SK-N-SH (cell line): ENCODE measurements around the gene ZNF334. TPM values are rescaled to one million over a fixed set of nuclear protein-coding genes. Genes with fewer than 3 reads are reported as not detected.

Experiments
- CTCF ChIA-PET: fragments of 300-600, 350-600 bp; formaldehyde crosslinking; extraction: SDS; loops from one replicate; lab custom pipeline; 2021; lab: Yijun Ruan, JAX
- POLR2A ChIA-PET: fragments of 350-600 bp; sonication (Branson Sonifier 250); formaldehyde crosslinking; extraction: SDS; loops from one replicate; lab custom pipeline; 2020; ENCODE audit warnings: antibody characterized with exemption, inconsistent platforms; lab: Yijun Ruan, JAX
- DNase-seq: peaks from one replicate; pipeline ENCODE4 v3.0.0; 2012
- H2AFZ ChIP-seq: fragments of 200-600 bp; sonication (generic); 2 replicates; pipeline ENCODE4 v1.8.1; 2016; ENCODE audit warnings: antibody characterized with exemption, mild to moderate bottlenecking, low read depth
- H3F3A ChIP-seq: fragments of 200-600 bp; sonication (generic); replicated peaks from 2 replicates; pipeline ENCODE3; 2016; ENCODE audit warnings: antibody characterized with exemption, mild to moderate bottlenecking; ENCODE audit not compliant: insufficient read depth
- H3K27ac ChIP-seq, 2 experiments: fragments of 200-500 bp in 1 of 2; fragments of 200-600 bp in 1 of 2; sonication (Bioruptor generic) in 1 of 2; sonication (generic), shearing (Covaris generic) in 1 of 2; 2 replicates each; pipeline versions ENCODE4 v1.5.1 to v1.6.1; 2014 to 2016; ENCODE audit warnings: low read depth in 2 of 2, inconsistent platforms in 1 of 2, low read length in 1 of 2, mild to moderate bottlenecking in 1 of 2, mixed read lengths in 1 of 2
- H3K27me3 ChIP-seq: fragments of 200-600 bp; sonication (generic), shearing (Covaris generic); 2 replicates; pipeline ENCODE4 v1.6.1; 2016; ENCODE audit warnings: mixed run types; ENCODE audit not compliant: insufficient read depth
- H3K36me3 ChIP-seq, 2 experiments: fragments of 200-500 bp in 1 of 2; fragments of 200-600 bp in 1 of 2; sonication (Bioruptor generic) in 1 of 2; sonication (generic) in 1 of 2; replicated peaks in 1 of 2; 2 replicates each; pipeline versions ENCODE3 to v1.5.1; 2014 to 2016; ENCODE audit warnings: low read length in 1 of 2, mild to moderate bottlenecking in 1 of 2; ENCODE audit not compliant: insufficient read depth in 2 of 2, control insufficient read depth in 1 of 2
- H3K4me1 ChIP-seq, 2 experiments: fragments of 200-500 bp in 1 of 2; fragments of 200-600 bp in 1 of 2; sonication (Bioruptor generic) in 1 of 2; sonication (generic), shearing (Covaris generic) in 1 of 2; 2 replicates each; pipeline versions ENCODE4 v1.5.1 to v1.6.1; 2014 to 2016; ENCODE audit warnings: low read depth in 1 of 2, low read length in 1 of 2, mixed run types in 1 of 2; ENCODE audit not compliant: insufficient read depth in 2 of 2, control insufficient read depth in 1 of 2
- H3K4me2 ChIP-seq: fragments of 200-600 bp; sonication (generic), shearing (Covaris generic); 2 replicates; pipeline ENCODE4 v1.6.1; 2017; ENCODE audit warnings: mixed run types
- H3K4me3 ChIP-seq, 2 experiments: fragments of 200-500 bp in 1 of 2; fragments of 200-600 bp in 1 of 2; sonication (Bioruptor generic) in 1 of 2; sonication (generic), shearing (Covaris generic) in 1 of 2; 2 replicates each; pipeline versions ENCODE4 v1.5.1 to v1.8.1; 2014 to 2016; ENCODE audit warnings: low read depth in 2 of 2, inconsistent platforms in 1 of 2, low read length in 1 of 2, mild to moderate bottlenecking in 1 of 2, mixed read lengths in 1 of 2, moderate library complexity in 1 of 2
- H3K79me2 ChIP-seq: fragments of 200-600 bp; sonication (generic); 2 replicates; pipeline ENCODE4 v1.8.1; 2017; ENCODE audit warnings: mild to moderate bottlenecking; ENCODE audit not compliant: insufficient read depth
- H3K9ac ChIP-seq: fragments of 200-600 bp; sonication (generic); 2 replicates; pipeline ENCODE4 v1.6.1; 2017; ENCODE audit warnings: mixed run types
- H3K9me2 ChIP-seq: fragments of 200-600 bp; sonication (generic); 2 replicates; pipeline ENCODE4 v1.6.1; 2017; ENCODE audit warnings: mixed run types
- H3K9me3 ChIP-seq: fragments of 200-600 bp; sonication (generic); 2 replicates; pipeline ENCODE4 v1.6.1; 2017; ENCODE audit warnings: mixed run types, mild to moderate bottlenecking, moderate library complexity
- H4K20me1 ChIP-seq: fragments of 200-600 bp; sonication (generic); 2 replicates; pipeline ENCODE4 v1.6.1; 2017; ENCODE audit warnings: mild to moderate bottlenecking, mixed run types; ENCODE audit not compliant: insufficient read depth
- CHD2 ChIP-seq: fragments of 150-350 bp; IDR thresholded peaks from 2 replicates; pipeline ENCODE4 v1.6.1; 2018; ENCODE audit warnings: low read length; ENCODE audit not compliant: partially characterized antibody
- EP300 ChIP-seq, 2 experiments: IDR thresholded peaks; 2 replicates each; pipeline versions ENCODE4 v1.4.0 to v1.6.1; 2012; ENCODE audit warnings: borderline replicate concordance in 1 of 2, low read depth in 1 of 2, low read length in 1 of 2
- EZH2phosphoT487 ChIP-seq: fragments of 200-600 bp; sonication (generic); IDR thresholded peaks from 2 replicates; pipeline ENCODE4 v1.6.1; 2017; ENCODE audit warnings: low read depth, mixed run types, mild to moderate bottlenecking, antibody characterized with exemption, moderate library complexity, borderline replicate concordance
- FOSL2 ChIP-seq: IDR thresholded peaks from 2 replicates; pipeline ENCODE4 v1.4.0; 2012; ENCODE audit warnings: low read depth, mild to moderate bottlenecking, moderate library complexity, borderline replicate concordance
- FOXJ3 ChIP-seq: sonication (generic); formaldehyde crosslinking; IDR thresholded peaks from 2 replicates; pipeline ENCODE4 v1.5.1; 2020; ENCODE audit warnings: mild to moderate bottlenecking, missing genetic modification reagents
- GATA2 ChIP-seq: sonication (generic); formaldehyde crosslinking; IDR thresholded peaks from 2 replicates; pipeline ENCODE4 v1.5.0; 2020; ENCODE audit warnings: mild to moderate bottlenecking, missing genetic modification reagents
- JUND ChIP-seq: IDR thresholded peaks from 2 replicates; pipeline ENCODE4 v1.4.0; 2012
- NFIC ChIP-seq: IDR thresholded peaks from 2 replicates; pipeline ENCODE4 v1.4.0; 2012; ENCODE audit warnings: borderline replicate concordance
- NRF1 ChIP-seq: IDR thresholded peaks from 2 replicates; pipeline ENCODE4 v1.6.1; 2012; ENCODE audit warnings: low read depth, mild to moderate bottlenecking, low read length
- RCOR1 ChIP-seq: fragments of 150-350 bp; IDR thresholded peaks from 2 replicates; pipeline ENCODE4 v1.6.1; 2017; ENCODE audit warnings: antibody characterized with exemption, low read length
- RXRA ChIP-seq: IDR thresholded peaks from 2 replicates; pipeline ENCODE4 v1.4.0; 2012; ENCODE audit warnings: low read depth, mild to moderate bottlenecking, borderline replicate concordance
- SIN3A ChIP-seq: IDR thresholded peaks from 2 replicates; pipeline ENCODE4 v1.6.1; 2012; ENCODE audit warnings: low read depth, mild to moderate bottlenecking, low read length, moderate library complexity, borderline replicate concordance
- SMC3 ChIP-seq: IDR thresholded peaks from 2 replicates; pipeline ENCODE4 v1.6.1; 2012; ENCODE audit warnings: low read depth, low read length, improper control_type of control experiment
- whole genome bisulfite sequencing: methylation state at CpG from one replicate; pipeline ENCODE4 v1.1.6; 2017; ENCODE audit warnings: low lambda C conversion rate; 5-methylcytosine and 5-hydroxymethylcytosine counted together
- polyA plus RNA-seq, 3 experiments: library from polyadenylated mRNA; depleted of rRNA; stranded (reverse); fragments of >200 nt; gene quantifications; 2 replicates each; pipeline ENCODE4 v1.2.3, GENCODE V29; 2012
- TF ChIP-seq, protein P1 (sequence below): IDR thresholded peaks from 2 replicates; pipeline ENCODE4 v1.4.0; 2012; ENCODE audit warnings: low read depth, borderline replicate concordance
- TF ChIP-seq, protein P2 (sequence below): IDR thresholded peaks from 2 replicates; pipeline ENCODE4 v1.6.1; 2012; ENCODE audit warnings: mild to moderate bottlenecking, low read depth, low read length, moderate library complexity
- TF ChIP-seq, protein P3 (sequence below): fragments of 150-350 bp; IDR thresholded peaks from 2 replicates; pipeline ENCODE4 v1.6.1; 2017; ENCODE audit warnings: antibody characterized with exemption, low read length, low read depth, borderline replicate concordance
- TF ChIP-seq, protein P4 (sequence below): IDR thresholded peaks from 2 replicates; pipeline ENCODE4 v1.4.0; 2012; ENCODE audit warnings: low read depth, borderline replicate concordance
- TF ChIP-seq, protein P5 (sequence below): fragments of 200-600 bp; sonication (generic); IDR thresholded peaks from 2 replicates; pipeline ENCODE4 v1.6.1; 2017; ENCODE audit warnings: antibody characterized with exemption, mild to moderate bottlenecking, moderate library complexity
- TF ChIP-seq, protein P6 (sequence below): fragments of 150-350 bp; IDR thresholded peaks from 2 replicates; pipeline ENCODE4 v1.6.1; 2016; ENCODE audit warnings: mild to moderate bottlenecking, low read depth, low read length

Gene ZNF334
- polyA plus RNA-seq, 1 of the 3 experiments (the other 2 are of a cell fraction): 4.5 TPM

DNA sequence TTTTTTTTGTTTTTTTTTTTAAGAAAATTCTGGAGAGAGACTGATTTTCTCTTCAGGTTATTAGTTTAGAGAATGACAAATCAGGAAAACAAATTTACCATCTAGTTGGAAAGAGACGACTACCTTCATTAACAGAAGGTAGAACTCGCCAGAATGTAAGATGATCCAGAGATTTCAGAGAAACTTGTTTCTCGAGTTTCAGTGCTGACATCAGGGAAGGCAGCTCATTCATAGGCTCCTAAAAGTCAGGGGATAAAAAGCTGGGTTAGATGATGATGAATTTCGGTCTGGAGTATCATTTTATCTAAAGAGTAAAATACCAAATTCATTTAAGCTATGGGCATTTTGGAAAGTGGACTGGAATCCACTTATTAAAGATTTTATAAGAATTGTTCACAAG is 27.9 kb downstream of the ZNF334 start:
- no peaks in the 10 kb centered on the region for H3K27me3 ChIP-seq
- H3K9me2 ChIP-seq: no peaks in the 10 kb centered on the region
- no peak overlapping the region for H2AFZ ChIP-seq
- H3K4me1 ChIP-seq: no peaks in the 10 kb centered on the region
- H3K9ac ChIP-seq: no peak overlapping the region
- H3K9me3 ChIP-seq: no peaks in the 10 kb centered on the region
- DNase-seq: no peak
- H3K27ac ChIP-seq: no peak overlapping the region
- H3K4me3 ChIP-seq: no peak overlapping the region
- H3K79me2 ChIP-seq: no peaks in the 10 kb centered on the region
- H3K4me2 ChIP-seq: no peak overlapping the region
- WGBS: 22% methylated on average over 4 of the region's 4 CpGs
- POLR2A ChIA-PET: no interaction called here
- H4K20me1 ChIP-seq: no peaks in the 10 kb centered on the region
- H3F3A ChIP-seq: no peaks in the 10 kb centered on the region
- no peaks in the 10 kb centered on the region for H3K36me3 ChIP-seq
- TF ChIP-seq RCOR1 (no peak), NFIC (no peak), SIN3A (no peak), JUND (no peak), NRF1 (no peak), RXRA (no peak), FOXJ3 (CRISPR knock-in tag) (no peak), GATA2 (CRISPR knock-in tag) (no peak), SMC3 (no peak), EP300 (IDR thresholded peaks at IDR 0.05; ENCODE audit: borderline replicate concordance in 1 of 2, low read depth in 1 of 2, low read length in 1 of 2) (no peak), CHD2 (no peak), EZH2phosphoT487 (no peak), FOSL2 (no peak)
- TF ChIP-seq, protein P1, sequence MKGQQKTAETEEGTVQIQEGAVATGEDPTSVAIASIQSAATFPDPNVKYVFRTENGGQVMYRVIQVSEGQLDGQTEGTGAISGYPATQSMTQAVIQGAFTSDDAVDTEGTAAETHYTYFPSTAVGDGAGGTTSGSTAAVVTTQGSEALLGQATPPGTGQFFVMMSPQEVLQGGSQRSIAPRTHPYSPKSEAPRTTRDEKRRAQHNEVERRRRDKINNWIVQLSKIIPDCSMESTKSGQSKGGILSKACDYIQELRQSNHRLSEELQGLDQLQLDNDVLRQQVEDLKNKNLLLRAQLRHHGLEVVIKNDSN: no peak
- TF ChIP-seq, protein P2, sequence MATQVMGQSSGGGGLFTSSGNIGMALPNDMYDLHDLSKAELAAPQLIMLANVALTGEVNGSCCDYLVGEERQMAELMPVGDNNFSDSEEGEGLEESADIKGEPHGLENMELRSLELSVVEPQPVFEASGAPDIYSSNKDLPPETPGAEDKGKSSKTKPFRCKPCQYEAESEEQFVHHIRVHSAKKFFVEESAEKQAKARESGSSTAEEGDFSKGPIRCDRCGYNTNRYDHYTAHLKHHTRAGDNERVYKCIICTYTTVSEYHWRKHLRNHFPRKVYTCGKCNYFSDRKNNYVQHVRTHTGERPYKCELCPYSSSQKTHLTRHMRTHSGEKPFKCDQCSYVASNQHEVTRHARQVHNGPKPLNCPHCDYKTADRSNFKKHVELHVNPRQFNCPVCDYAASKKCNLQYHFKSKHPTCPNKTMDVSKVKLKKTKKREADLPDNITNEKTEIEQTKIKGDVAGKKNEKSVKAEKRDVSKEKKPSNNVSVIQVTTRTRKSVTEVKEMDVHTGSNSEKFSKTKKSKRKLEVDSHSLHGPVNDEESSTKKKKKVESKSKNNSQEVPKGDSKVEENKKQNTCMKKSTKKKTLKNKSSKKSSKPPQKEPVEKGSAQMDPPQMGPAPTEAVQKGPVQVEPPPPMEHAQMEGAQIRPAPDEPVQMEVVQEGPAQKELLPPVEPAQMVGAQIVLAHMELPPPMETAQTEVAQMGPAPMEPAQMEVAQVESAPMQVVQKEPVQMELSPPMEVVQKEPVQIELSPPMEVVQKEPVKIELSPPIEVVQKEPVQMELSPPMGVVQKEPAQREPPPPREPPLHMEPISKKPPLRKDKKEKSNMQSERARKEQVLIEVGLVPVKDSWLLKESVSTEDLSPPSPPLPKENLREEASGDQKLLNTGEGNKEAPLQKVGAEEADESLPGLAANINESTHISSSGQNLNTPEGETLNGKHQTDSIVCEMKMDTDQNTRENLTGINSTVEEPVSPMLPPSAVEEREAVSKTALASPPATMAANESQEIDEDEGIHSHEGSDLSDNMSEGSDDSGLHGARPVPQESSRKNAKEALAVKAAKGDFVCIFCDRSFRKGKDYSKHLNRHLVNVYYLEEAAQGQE: no peak
- TF ChIP-seq, protein P3, sequence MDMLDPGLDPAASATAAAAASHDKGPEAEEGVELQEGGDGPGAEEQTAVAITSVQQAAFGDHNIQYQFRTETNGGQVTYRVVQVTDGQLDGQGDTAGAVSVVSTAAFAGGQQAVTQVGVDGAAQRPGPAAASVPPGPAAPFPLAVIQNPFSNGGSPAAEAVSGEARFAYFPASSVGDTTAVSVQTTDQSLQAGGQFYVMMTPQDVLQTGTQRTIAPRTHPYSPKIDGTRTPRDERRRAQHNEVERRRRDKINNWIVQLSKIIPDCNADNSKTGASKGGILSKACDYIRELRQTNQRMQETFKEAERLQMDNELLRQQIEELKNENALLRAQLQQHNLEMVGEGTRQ: no peak
- TF ChIP-seq, protein P4, sequence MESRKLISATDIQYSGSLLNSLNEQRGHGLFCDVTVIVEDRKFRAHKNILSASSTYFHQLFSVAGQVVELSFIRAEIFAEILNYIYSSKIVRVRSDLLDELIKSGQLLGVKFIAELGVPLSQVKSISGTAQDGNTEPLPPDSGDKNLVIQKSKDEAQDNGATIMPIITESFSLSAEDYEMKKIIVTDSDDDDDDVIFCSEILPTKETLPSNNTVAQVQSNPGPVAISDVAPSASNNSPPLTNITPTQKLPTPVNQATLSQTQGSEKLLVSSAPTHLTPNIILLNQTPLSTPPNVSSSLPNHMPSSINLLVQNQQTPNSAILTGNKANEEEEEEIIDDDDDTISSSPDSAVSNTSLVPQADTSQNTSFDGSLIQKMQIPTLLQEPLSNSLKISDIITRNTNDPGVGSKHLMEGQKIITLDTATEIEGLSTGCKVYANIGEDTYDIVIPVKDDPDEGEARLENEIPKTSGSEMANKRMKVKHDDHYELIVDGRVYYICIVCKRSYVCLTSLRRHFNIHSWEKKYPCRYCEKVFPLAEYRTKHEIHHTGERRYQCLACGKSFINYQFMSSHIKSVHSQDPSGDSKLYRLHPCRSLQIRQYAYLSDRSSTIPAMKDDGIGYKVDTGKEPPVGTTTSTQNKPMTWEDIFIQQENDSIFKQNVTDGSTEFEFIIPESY: no peak
- TF ChIP-seq, protein P5, sequence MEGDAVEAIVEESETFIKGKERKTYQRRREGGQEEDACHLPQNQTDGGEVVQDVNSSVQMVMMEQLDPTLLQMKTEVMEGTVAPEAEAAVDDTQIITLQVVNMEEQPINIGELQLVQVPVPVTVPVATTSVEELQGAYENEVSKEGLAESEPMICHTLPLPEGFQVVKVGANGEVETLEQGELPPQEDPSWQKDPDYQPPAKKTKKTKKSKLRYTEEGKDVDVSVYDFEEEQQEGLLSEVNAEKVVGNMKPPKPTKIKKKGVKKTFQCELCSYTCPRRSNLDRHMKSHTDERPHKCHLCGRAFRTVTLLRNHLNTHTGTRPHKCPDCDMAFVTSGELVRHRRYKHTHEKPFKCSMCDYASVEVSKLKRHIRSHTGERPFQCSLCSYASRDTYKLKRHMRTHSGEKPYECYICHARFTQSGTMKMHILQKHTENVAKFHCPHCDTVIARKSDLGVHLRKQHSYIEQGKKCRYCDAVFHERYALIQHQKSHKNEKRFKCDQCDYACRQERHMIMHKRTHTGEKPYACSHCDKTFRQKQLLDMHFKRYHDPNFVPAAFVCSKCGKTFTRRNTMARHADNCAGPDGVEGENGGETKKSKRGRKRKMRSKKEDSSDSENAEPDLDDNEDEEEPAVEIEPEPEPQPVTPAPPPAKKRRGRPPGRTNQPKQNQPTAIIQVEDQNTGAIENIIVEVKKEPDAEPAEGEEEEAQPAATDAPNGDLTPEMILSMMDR: no peak
- TF ChIP-seq, protein P6, sequence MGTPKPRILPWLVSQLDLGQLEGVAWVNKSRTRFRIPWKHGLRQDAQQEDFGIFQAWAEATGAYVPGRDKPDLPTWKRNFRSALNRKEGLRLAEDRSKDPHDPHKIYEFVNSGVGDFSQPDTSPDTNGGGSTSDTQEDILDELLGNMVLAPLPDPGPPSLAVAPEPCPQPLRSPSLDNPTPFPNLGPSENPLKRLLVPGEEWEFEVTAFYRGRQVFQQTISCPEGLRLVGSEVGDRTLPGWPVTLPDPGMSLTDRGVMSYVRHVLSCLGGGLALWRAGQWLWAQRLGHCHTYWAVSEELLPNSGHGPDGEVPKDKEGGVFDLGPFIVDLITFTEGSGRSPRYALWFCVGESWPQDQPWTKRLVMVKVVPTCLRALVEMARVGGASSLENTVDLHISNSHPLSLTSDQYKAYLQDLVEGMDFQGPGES: no peak
- CTCF ChIA-PET: interaction anchor here (0.7 to 1.6 kb wide), 7 partner anchors 11 to 153 kb away, joined by 3 to 4 read pairs (median 3); no protein-coding TSS in a partner anchor
